GM18861 (cell line): Measurements from ENCODE around the gene AGAP3.

Experiments used
- ATAC-seq: cut with Tn5 transposase; IDR thresholded peaks from one replicate; pipeline ENCODE4 v1.9.1; 2021; ENCODE audit not compliant: unreplicated experiment

AGAP3 gene

GRCh38 chr7:151179946-151180345 is 93.7 kb downstream of the AGAP3 start:
- no peak for ATAC-seq

- no peak for ATAC-seq
Measured at GRCh38 chr7:151181011-151181431, 94.7 kb downstream of the AGAP3 start.

GRCh38 chr7:151185762-151186639 is 99.7 kb downstream of the AGAP3 start:
- no peak for ATAC-seq

GRCh38 chr7:151186640-151187408 is 100.5 kb downstream of the AGAP3 start, which contains the start of gene ASB10:
TSS of gene ASB10 (minus strand) at chr7:151187250. CDS start at chr7:151187130, 120 bp downstream.
- ATAC-seq, result no peak

GRCh38 chr7:151187409-151188251 is 101.4 kb downstream of the AGAP3 start:
- ATAC-seq, result no peak

- no peak for ATAC-seq
Measured at GRCh38 chr7:151188252-151188542, 101.9 kb downstream of the AGAP3 start.

GRCh38 chr7:151189038-151189437 is 102.8 kb downstream of the AGAP3 start:
- no peak for ATAC-seq

GRCh38 chr7:151191544-151191943 is 105.3 kb downstream of the AGAP3 start:
- ATAC-seq, result no peak

GRCh38 chr7:151192002-151192539 is 105.8 kb downstream of the AGAP3 start:
- ATAC-seq, result no peak

GRCh38 chr7:151193203-151193978 is 107.1 kb downstream of the AGAP3 start:
- no peak for ATAC-seq
